IPS-NIHi7 (cell line): ENCODE data around the gene PLD3.
A peak's percentile ranks its signal among the peaks of the same experiment; 100 is the strongest.

Experiments
- DNase-seq: peaks from one replicate; pipeline ENCODE4 v3.0.0; 2012; ENCODE audit warnings: mixed read lengths; ENCODE audit errors: extremely low spot score

Gene PLD3

DNA sequence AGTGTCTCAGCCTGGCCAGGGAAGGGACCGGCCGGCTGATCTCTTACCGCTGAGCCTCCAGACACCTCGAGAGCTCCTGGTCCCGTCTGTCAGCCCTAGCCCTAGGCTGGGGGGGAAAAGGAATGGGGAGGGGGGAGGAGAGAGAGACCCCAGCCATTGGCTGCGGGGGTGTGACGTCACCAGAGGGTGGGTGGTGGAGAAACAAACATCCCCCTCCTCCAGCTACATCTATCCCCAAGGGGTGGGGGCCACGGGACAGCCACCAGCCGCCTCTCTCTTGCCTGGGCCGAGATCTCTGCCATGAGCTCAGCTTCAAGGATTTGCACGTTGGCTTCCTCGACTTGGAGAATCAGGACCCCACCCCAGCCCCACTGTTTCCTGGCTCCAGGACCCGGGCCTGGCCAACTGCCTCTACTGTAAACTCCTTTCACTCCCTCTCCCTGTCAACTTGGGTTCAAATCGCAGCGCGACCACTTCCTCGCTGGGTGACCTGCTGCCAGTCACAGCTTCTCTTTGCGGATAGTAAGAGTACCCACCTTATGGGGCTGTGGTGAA is 64.9 kb downstream of the PLD3 start, which contains the start of gene PRX:
Gene PRX, minus strand, starts transcription at position 88 of the 555 bp plus-strand sequence. CDS start 5,446 bp downstream, outside the sequence.
- peak; percentile 87 for DNase-seq

DNA sequence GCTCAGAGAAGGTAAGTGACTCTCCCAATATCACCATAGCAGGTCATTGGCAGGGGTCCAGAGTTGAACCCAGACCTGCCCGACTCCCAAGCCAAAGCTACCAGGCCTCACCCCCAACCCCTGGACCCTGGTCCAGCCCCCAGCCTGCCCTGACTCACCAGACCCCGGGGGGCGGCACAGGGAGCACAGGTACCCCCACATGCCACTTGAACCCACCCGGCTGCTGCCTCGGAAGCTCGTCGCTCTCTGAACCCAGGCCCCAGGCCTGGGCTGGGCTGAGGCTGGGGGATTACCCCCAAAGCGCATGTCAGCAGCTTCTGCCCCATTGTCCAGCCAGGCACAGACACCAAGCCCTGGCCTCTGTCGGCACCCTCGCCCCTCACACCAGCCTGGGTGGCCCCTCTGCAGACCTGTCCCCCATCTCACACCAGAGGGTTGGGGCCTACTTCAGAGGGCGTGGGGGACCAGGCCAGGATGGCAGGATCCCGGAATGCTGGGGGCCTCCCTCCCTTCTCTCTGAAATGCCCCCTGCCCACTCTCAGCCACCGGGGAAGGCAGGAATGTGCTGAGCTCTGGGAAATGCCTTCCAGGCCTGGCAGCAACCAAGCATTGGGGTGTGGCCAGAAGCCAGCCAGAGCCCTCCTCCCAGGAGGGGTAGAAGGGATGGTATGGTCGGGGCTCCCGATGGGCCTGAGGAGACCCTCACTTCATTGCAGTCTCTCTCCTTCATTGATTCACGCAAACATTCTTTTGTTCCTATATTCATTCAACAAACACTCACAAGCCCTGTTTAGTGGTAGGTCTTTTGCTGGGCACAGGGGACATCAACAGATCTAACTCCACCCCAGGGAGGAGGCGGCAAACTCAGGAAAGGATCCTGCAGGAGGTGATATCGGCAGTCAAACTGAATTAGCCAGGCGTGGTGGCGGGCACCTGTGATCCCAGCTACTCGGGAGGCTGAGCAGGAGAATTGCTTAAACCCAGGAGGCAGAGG is 66.3 kb downstream of the PLD3 start:
- DNase-seq: no peak

GRCh38 chr19:40415768-40416167 is 67.3 kb downstream of the PLD3 start:
- no peak for DNase-seq

DNA sequence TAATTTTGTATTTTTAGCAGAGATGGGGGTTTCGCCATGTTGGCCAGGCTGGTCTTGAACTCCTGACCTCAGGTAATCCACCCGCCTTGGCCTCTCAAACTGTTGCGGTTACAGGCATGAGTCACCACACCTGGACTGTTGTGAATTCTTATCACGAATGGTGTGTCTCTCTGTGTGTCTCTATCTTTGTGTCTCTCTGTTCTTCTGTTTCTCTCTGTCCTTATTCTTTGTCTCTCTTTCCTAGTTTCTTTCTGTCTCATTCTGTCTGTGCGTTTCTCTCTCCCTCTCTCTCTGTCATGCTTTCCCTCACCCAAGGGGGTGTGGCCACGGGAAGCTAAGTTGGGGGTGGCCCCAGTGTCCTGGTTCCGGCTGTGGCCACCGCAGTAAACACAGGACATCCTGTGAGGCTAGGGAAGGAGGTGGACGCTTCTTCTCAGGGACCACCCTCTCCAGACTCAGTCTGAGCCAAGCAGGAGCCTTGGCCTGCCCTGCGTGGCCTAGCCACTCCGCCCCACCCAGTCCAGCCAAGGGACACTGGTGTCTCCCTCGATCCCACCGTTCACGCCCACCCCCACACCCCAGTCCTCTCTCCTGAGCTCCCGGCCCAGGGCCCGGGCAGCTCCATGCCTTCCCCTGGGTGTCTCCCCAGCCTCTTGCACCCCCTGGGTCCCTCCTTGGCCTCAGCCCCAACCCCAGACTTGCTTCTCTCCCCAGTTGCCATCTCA is 68.6 kb downstream of the PLD3 start:
- DNase-seq: no peak

- DNase-seq: no peak
Observed at GRCh38 chr19:40417643-40417981, 69.1 kb downstream of the PLD3 start.

DNA sequence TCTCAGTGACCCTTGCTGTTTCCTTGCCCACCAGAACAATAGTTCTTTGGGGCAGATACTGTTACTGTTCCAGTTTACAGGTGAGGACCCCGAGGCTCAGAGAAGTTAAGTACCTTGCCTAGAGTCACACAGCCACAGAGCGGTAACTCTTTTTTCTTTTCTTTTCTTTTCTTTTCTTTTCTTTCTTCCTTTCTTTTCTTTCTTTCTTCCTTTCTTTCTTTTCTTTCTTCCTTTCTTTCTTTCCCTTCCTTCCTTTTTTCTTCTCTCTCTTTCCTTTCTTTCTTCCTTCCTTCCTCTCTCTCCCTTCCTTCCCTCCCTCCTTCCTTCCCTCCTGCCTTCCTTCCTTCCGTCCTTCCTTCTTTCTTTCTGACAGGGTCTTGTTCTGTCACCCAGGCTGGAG is 69.5 kb downstream of the PLD3 start:
- DNase-seq: no peak

- DNase-seq: no peak
Observed at GRCh38 chr19:40419066-40419612, 70.6 kb downstream of the PLD3 start.

DNA sequence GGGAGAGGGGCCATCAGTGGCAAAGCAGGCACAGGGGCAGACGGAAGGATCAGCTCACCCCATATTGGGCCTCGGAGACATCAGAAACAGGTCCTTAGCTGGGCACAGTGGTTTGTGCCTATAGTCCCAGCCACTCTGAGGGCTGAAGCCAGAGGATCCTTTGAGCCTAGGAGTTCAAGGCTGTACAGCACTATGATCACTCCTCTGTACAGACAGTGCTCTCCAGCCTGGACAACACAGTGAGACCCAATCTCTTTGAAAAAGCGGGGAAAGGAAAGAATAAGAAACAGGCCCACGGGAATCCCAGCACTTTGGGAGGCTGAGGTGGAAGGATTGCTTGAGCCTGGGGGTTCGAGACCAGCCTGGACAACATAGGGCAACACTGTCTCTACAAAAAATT is 71.3 kb downstream of the PLD3 start:
- no peak for DNase-seq

DNA sequence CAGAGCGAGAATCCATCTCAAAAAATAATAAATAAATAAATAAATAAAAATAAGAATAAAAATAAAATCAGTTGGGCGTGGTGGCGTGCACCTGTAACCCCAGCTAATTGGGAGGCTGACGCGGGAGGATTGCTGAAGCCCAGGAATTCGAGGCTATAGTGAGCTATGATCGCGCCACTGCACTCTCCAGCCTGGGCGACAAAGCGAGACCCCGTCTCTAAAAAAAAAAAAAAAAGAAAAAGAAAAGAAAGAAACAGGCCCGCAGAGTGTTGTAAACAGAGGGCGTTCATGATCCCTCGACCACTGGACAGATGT is 71.9 kb downstream of the PLD3 start:
- DNase-seq: no peak

DNA sequence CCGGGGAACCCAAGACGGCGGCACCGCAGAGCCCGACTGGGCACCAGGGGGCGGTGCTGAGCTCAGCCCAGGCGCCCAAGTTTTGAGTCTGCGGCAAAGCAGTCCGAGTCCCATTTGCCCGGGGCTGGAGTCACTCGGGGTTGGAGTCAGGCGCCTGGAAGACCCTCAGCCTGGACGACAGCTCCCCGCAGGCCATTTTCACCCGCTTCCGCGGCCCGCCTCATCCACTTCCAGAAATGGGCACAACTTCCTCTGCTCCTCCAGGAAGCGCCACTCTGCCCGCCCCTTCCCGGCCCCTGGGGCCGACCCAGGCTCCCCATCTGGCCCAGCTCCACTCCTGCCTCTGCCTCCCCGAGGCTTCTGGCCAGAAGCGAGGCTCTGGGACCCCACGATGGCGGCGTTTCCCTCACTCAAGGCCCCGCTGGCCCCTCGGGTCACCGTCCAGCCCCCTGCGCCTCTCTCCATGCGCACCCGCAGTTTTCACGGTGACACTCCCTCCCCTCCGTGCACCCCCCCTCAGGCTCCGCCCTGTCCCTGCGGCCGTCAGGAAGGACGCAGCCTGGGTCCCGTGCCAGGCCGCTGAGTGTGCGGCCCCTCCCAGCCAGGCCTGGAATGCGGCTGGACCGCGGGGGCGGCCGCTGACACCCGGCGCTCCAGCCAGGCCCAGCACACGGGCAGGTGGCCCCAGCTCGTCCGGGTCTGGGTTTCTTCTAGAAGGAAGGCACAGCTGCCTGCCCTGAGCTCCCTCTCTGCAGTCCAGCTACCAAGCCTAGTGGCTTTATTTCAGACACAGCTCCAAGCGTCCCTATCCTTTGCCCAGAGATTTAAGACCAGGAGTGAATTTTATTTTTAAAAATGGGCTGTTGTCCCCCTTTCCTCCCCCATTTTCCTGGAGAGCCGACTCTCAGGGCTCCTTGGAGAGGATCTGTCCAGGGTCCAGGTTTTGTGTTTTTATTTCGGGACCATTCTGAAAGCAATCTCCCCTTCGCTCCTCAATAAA is 72.6 kb downstream of the PLD3 start:
- peak; percentile 88 for DNase-seq

DNA sequence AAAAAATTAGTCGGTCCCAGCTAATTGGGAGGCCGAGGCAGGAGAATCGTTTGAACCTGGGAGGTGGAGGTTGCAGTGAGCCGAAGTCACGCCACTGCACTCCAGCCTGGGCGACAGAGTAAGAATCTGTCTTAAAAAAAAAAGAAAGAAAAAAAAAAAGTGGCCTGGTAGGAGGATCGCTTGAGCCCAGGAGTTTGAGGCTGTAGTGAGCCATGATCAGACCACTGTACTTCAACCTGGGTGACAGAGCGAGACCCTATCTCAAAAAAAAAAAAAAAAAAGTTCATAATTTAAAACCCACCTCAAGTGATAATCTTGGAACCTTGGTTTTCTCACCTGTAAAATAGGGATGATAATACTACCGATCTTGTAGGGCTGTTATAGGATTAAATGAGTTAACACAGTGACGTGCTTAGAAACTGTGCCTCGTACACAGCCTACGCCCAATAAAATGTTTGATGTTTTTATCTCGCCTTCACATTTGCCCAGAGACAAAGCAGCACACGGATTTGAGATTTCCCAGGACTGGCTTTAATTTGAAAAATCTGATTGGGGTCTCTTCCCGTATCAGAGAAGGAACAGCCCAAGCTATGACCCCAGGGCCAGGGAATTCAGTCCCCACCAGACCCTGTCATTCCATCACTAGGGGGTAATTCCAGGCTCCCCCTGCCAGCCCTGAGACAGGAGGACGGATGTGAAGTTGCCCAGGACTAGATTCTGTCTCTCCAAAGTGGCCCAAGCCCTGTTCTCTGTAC is 73.7 kb downstream of the PLD3 start:
- DNase-seq: no peak

GRCh38 chr19:40422748-40423566 is 74.5 kb downstream of the PLD3 start:
- no peak for DNase-seq

DNA sequence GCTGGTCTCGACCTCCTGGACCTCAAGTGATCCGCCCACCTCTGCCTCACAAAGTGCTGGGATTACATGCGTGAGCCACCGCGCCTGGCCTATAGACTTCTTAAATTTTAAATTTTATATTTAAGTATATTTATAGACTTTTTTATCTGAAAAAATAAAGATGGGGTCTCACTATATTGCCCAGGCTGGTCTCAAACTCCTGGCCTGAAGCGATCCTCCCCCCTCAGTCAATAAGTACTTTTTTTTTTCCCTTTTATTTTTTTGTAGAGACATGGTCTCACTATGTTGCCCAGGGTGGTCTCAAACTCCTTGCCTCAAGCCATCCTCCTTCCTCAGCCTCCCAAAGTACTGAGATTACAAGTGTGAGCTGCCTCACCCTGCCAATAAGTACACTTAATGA is 75.4 kb downstream of the PLD3 start:
- DNase-seq: no peak

GRCh38 chr19:40424637-40425449 is 76.3 kb downstream of the PLD3 start:
- no peak for DNase-seq

GRCh38 chr19:40425450-40426287 is 77.2 kb downstream of the PLD3 start, which contains the start of gene SERTAD1:
SERTAD1 (minus strand) TSS chr19:40425992; CDS start chr19:40423546, 2,446 bp downstream.
- peak; percentile 96 for DNase-seq
